Spleen (tissue), 7 donors: ENCODE measurements around the gene PIGS.

Source experiments
- POLR2A ChIP-seq, 3 donors: fragments of 450-650 bp; IDR thresholded peaks; one replicate each; pipeline ENCODE4 v1.5.1; 2017; ENCODE audit warnings: antibody characterized with exemption in 3 of 3, mild to moderate bottlenecking in 1 of 3
- TF ChIP-seq, protein P1 (sequence below), 11 experiments: fragments of 200-600 bp in 7 of 11; fragments of 450-650 bp in 4 of 11; sonication (generic) in 4 of 11; IDR thresholded peaks in 8 of 11; conservative IDR thresholded peaks in 3 of 11; 1 replicate in 7 of 11; 2 replicates in 4 of 11; pipeline versions ENCODE4 v1.4.0 to v1.8.0; 2016 to 2021; ENCODE audit warnings: antibody characterized with exemption in 11 of 11, inconsistent platforms in 4 of 11, mild to moderate bottlenecking in 1 of 11
- donor health status: DM: no; HTN: no; CAD: no; lungs with moderate emphysema.
- donor health status: DM: no; HTN: no; CAD: no.
- donor health status: DM: no; HTN: no; CAD: no.

DNA sequence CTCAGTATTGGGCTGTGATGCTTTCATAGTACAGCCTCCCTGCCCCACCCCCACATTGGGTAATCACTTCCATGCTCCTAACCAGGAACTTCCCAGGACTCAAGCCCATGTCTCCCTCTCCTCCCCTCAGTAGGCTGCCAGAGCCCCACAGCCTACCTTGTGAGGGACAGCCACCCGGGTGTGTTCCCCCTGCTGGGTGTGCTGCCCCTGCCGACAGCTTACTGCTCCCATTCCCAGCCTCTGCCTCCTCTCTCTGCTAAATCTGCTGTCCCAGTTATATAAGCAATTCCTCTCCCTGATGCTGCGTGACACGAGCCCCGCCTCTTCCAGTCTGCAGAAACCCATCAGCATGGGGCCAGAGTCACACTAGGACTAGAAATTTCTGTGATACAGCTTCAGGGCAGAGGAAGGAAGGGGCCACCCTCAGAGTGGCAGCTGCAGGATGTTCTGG, 42.6 kb upstream of the PIGS start, which contains the start of gene RSKR:
- TF ChIP-seq, protein P1, sequence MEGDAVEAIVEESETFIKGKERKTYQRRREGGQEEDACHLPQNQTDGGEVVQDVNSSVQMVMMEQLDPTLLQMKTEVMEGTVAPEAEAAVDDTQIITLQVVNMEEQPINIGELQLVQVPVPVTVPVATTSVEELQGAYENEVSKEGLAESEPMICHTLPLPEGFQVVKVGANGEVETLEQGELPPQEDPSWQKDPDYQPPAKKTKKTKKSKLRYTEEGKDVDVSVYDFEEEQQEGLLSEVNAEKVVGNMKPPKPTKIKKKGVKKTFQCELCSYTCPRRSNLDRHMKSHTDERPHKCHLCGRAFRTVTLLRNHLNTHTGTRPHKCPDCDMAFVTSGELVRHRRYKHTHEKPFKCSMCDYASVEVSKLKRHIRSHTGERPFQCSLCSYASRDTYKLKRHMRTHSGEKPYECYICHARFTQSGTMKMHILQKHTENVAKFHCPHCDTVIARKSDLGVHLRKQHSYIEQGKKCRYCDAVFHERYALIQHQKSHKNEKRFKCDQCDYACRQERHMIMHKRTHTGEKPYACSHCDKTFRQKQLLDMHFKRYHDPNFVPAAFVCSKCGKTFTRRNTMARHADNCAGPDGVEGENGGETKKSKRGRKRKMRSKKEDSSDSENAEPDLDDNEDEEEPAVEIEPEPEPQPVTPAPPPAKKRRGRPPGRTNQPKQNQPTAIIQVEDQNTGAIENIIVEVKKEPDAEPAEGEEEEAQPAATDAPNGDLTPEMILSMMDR (IDR thresholded peaks at IDR 0.05 in 8 of 11, conservative IDR thresholded peaks at IDR 0.05 in 3 of 11): no peak
- no peak for TF ChIP-seq POLR2A (IDR thresholded peaks at IDR 0.05)
